ENCODE measurements around the gene PLA2G2C.

DNA sequence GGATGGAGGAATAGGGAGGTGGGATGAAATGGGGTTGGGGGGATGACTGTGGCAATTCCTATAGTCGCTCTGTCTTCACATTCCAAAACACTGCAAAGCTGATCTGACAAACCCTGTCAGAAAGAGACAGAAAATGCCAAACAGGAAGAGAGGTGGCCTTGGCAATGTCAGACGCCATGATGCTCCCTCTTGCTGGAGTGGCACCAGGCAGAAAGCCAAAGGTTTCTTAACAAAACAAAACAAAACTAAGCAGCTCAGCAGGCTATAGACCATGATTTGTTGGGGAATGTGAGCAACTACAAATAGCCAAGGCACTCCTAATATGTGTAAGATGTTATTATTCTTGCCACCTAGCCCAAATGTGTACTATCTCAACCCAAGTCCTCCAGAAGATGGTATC, 42.9 kb upstream of the PLA2G2C start:
- TF ChIP-seq, protein P1, sequence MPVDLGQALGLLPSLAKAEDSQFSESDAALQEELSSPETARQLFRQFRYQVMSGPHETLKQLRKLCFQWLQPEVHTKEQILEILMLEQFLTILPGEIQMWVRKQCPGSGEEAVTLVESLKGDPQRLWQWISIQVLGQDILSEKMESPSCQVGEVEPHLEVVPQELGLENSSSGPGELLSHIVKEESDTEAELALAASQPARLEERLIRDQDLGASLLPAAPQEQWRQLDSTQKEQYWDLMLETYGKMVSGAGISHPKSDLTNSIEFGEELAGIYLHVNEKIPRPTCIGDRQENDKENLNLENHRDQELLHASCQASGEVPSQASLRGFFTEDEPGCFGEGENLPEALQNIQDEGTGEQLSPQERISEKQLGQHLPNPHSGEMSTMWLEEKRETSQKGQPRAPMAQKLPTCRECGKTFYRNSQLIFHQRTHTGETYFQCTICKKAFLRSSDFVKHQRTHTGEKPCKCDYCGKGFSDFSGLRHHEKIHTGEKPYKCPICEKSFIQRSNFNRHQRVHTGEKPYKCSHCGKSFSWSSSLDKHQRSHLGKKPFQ (CRISPR knock-in tag; IDR thresholded peaks at IDR 0.05; ENCODE audit: insufficient replicate concordance) = no peak
- no peak for TF ChIP-seq SKI (IDR thresholded peaks at IDR 0.05; ENCODE audit: partially characterized antibody)
- TF ChIP-seq, protein P2, sequence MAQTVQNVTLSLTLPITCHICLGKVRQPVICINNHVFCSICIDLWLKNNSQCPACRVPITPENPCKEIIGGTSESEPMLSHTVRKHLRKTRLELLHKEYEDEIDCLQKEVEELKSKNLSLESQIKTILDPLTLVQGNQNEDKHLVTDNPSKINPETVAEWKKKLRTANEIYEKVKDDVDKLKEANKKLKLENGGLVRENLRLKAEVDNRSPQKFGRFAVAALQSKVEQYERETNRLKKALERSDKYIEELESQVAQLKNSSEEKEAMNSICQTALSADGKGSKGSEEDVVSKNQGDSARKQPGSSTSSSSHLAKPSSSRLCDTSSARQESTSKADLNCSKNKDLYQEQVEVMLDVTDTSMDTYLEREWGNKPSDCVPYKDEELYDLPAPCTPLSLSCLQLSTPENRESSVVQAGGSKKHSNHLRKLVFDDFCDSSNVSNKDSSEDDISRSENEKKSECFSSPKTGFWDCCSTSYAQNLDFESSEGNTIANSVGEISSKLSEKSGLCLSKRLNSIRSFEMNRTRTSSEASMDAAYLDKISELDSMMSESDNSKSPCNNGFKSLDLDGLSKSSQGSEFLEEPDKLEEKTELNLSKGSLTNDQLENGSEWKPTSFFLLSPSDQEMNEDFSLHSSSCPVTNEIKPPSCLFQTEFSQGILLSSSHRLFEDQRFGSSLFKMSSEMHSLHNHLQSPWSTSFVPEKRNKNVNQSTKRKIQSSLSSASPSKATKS (CRISPR knock-in tag; IDR thresholded peaks at IDR 0.05) = no peak
- no peak for TF ChIP-seq ATF7-NPFF (CRISPR knock-in tag; IDR thresholded peaks at IDR 0.05; ENCODE audit: low read depth)
- TF ChIP-seq, protein P3, sequence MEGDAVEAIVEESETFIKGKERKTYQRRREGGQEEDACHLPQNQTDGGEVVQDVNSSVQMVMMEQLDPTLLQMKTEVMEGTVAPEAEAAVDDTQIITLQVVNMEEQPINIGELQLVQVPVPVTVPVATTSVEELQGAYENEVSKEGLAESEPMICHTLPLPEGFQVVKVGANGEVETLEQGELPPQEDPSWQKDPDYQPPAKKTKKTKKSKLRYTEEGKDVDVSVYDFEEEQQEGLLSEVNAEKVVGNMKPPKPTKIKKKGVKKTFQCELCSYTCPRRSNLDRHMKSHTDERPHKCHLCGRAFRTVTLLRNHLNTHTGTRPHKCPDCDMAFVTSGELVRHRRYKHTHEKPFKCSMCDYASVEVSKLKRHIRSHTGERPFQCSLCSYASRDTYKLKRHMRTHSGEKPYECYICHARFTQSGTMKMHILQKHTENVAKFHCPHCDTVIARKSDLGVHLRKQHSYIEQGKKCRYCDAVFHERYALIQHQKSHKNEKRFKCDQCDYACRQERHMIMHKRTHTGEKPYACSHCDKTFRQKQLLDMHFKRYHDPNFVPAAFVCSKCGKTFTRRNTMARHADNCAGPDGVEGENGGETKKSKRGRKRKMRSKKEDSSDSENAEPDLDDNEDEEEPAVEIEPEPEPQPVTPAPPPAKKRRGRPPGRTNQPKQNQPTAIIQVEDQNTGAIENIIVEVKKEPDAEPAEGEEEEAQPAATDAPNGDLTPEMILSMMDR (CRISPR knock-in tag; IDR thresholded peaks at IDR 0.05) = no peak
- TF ChIP-seq ZNF383 (CRISPR knock-in tag; IDR thresholded peaks at IDR 0.05; ENCODE audit: borderline replicate concordance) = no peak
- no peak for TF ChIP-seq NCOR1 (IDR thresholded peaks at IDR 0.05; ENCODE audit: borderline replicate concordance, low read length)
- TF ChIP-seq TCF7L2 (IDR thresholded peaks at IDR 0.05; ENCODE audit: low read depth, low read length) = no peak
- no peak for TF ChIP-seq FOSL2 (CRISPR knock-in tag; IDR thresholded peaks at IDR 0.05)

Measured in HepG2 (cell line).